LNCaP clone FGC (cell line): ENCODE data around the gene PRDM11.

Experiments used
- DNase-seq: peaks from one replicate; pipeline ENCODE4 v3.0.0-alpha.2; 2011; ENCODE audit warnings: low read depth
- H3K4me3 ChIP-seq: 2 replicates; pipeline ENCODE4 v1.5.1; 2011; ENCODE audit warnings: mild to moderate bottlenecking, low read depth, low read length, control low read depth
- TF ChIP-seq, protein P1 (sequence below): IDR thresholded peaks from 2 replicates; pipeline ENCODE4 v1.5.1; 2012; ENCODE audit warnings: mild to moderate bottlenecking; ENCODE audit not compliant: control insufficient read depth, insufficient read depth; ENCODE audit errors: extremely low read depth

The PRDM11 gene

GRCh38 chr11:45188127-45188526 lies 41.7 kb downstream of the PRDM11 start:
- TF ChIP-seq, protein P1, sequence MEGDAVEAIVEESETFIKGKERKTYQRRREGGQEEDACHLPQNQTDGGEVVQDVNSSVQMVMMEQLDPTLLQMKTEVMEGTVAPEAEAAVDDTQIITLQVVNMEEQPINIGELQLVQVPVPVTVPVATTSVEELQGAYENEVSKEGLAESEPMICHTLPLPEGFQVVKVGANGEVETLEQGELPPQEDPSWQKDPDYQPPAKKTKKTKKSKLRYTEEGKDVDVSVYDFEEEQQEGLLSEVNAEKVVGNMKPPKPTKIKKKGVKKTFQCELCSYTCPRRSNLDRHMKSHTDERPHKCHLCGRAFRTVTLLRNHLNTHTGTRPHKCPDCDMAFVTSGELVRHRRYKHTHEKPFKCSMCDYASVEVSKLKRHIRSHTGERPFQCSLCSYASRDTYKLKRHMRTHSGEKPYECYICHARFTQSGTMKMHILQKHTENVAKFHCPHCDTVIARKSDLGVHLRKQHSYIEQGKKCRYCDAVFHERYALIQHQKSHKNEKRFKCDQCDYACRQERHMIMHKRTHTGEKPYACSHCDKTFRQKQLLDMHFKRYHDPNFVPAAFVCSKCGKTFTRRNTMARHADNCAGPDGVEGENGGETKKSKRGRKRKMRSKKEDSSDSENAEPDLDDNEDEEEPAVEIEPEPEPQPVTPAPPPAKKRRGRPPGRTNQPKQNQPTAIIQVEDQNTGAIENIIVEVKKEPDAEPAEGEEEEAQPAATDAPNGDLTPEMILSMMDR = no peak
- DNase-seq = no peak
- H3K4me3 ChIP-seq = no peak overlapping the region

- H3K4me3 ChIP-seq = no peak overlapping the region
- TF ChIP-seq, protein P1 = no peak
- no peak for DNase-seq
Observed at GRCh38 chr11:45189230-45189629, 42.8 kb downstream of the PRDM11 start.

GRCh38 chr11:45193695-45194094 lies 47.3 kb downstream of the PRDM11 start:
- no peak for DNase-seq
- TF ChIP-seq, protein P1 = no peak

GRCh38 chr11:45204761-45205160 lies 58.3 kb downstream of the PRDM11 start:
- DNase-seq = no peak
- no peak overlapping the region for H3K4me3 ChIP-seq
- TF ChIP-seq, protein P1 = no peak

More at GRCh38 chr11:45193695-45194094, 47.3 kb downstream of the PRDM11 start:
- H3K4me3 ChIP-seq = no peak overlapping the region

- no peak overlapping the region for H3K4me3 ChIP-seq
- DNase-seq = no peak
- TF ChIP-seq, protein P1 = no peak
Observed at GRCh38 chr11:45205978-45206377, 59.5 kb downstream of the PRDM11 start.

DNA sequence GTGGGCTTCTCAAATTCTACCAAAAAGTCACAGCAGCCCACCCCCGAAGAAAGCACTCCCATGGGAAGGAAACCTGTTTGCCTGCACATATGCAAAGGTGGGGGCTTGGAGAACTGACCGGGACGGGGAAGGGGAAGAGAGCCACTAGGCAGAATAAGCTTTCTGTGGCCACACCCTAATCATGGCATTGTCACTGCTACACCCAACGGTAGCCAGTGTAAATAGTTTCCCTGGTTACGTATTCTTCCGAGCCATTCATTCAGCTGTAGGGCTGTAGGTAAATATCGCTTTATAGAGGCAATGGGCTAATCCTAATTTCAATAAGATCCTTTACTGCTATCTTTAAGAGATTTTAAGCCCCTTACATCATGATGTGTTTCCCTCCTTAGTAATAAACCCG lies 61.7 kb downstream of the PRDM11 start:
- DNase-seq = peak; percentile 1
- H3K4me3 ChIP-seq = no peak overlapping the region
- TF ChIP-seq, protein P1 = no peak

GRCh38 chr11:45209000-45209879 lies 62.8 kb downstream of the PRDM11 start:
- no peak for DNase-seq
- H3K4me3 ChIP-seq = no peak overlapping the region
- TF ChIP-seq, protein P1 = no peak
